T-cell (primary cell): ENCODE data around the gene ABL1. TPM values are rescaled to one million over a fixed set of nuclear protein-coding genes. Genes with fewer than 3 reads are reported as not detected.

ENCODE experiments used
- ATAC-seq, 4 experiments: fragments of 200-7000 bp in 3 of 4; fragments of 150-1000 bp in 1 of 4; cut with Tn5 transposase; replicated peaks in 1 of 4; 1 replicate in 3 of 4; 2 replicates in 1 of 4; pipeline ENCODE4 v1.10.0; 2021; ENCODE audit warnings: moderate library complexity in 3 of 4, mild to moderate bottlenecking in 2 of 4, moderate number of reproducible peaks in 1 of 4
- CTCF ChIA-PET, 2 donors: fragments of 300-600 bp; sonication (Branson Sonifier 250); formaldehyde crosslinking; loops; one replicate each; lab custom pipeline; 2022; ENCODE audit warnings: antibody characterized with exemption in 2 of 2; lab: Charles Lee
- POLR2A ChIA-PET, 2 donors: fragments of 300-600 bp; sonication (Branson Sonifier 250); formaldehyde crosslinking; loops; one replicate each; lab custom pipeline; 2022; ENCODE audit warnings: antibody characterized with exemption in 2 of 2; lab: Charles Lee
- DNase-seq, 35 experiments: peaks; one replicate each; pipeline versions ENCODE4 v3.0.0 to v3.0.0-alpha.2; 2013 to 2023
- H3K27ac ChIP-seq: one replicate; pipeline ENCODE4 v1.5.1; 2013; ENCODE audit warnings: low read length
- H3K27me3 ChIP-seq, 2 experiments: replicated peaks in 1 of 2; 1 replicate in 1 of 2; 2 replicates in 1 of 2; pipeline versions ENCODE4 v1.6.1 to v1.7.0; 2013; ENCODE audit warnings: low read length in 1 of 2, mixed read lengths in 1 of 2; ENCODE audit not compliant: control insufficient read depth in 2 of 2, insufficient read depth in 2 of 2; ENCODE audit errors: extremely low read depth in 1 of 2
- H3K36me3 ChIP-seq, 2 donors: 1 replicate in 1 of 2; 2 replicates in 1 of 2; pipeline versions ENCODE4 v1.6.1 to v1.7.0; 2013; ENCODE audit warnings: low read length in 1 of 2; ENCODE audit not compliant: control insufficient read depth in 2 of 2, insufficient read depth in 1 of 2; ENCODE audit errors: extremely low read depth in 1 of 2
- H3K4me1 ChIP-seq, 2 experiments: 1 replicate in 1 of 2; 2 replicates in 1 of 2; pipeline versions ENCODE4 v1.6.1 to v1.7.0; 2013; ENCODE audit warnings: low read length in 2 of 2, mixed read lengths in 1 of 2; ENCODE audit not compliant: insufficient read depth in 2 of 2, control insufficient read depth in 1 of 2; ENCODE audit errors: extremely low read depth in 1 of 2
- H3K4me3 ChIP-seq, 2 donors: 1 replicate in 1 of 2; 2 replicates in 1 of 2; pipeline versions ENCODE4 v1.5.1 to v1.7.0; 2013; ENCODE audit warnings: mild to moderate bottlenecking in 2 of 2, low read length in 1 of 2, moderate library complexity in 1 of 2; ENCODE audit not compliant: control insufficient read depth in 1 of 2; ENCODE audit errors: extremely low read depth in 1 of 2
- H3K9me3 ChIP-seq: 2 replicates; pipeline ENCODE4 v1.7.0; 2013
- H3K27ac Mint-ChIP-seq, 2 donors: one replicate each; pipeline ENCODE4 v1.8.0; 2020 to 2021; ENCODE audit warnings: mild to moderate bottlenecking in 2 of 2, mixed read lengths in 2 of 2
- H3K27me3 Mint-ChIP-seq, 2 donors: one replicate each; pipeline ENCODE4 v1.8.0; 2021 to 2022; ENCODE audit warnings: mixed read lengths in 2 of 2
- H3K36me3 Mint-ChIP-seq: one replicate; pipeline ENCODE4 v1.8.0; 2021; ENCODE audit warnings: mixed read lengths
- H3K4me1 Mint-ChIP-seq, 3 donors: one replicate each; pipeline ENCODE4 v1.8.0; 2020 to 2022; ENCODE audit warnings: mixed read lengths in 3 of 3, mild to moderate bottlenecking in 1 of 3
- H3K4me3 Mint-ChIP-seq, 3 donors: one replicate each; pipeline ENCODE4 v1.8.0; 2020 to 2022; ENCODE audit warnings: mild to moderate bottlenecking in 3 of 3, mixed read lengths in 3 of 3, moderate library complexity in 3 of 3
- H3K9me3 Mint-ChIP-seq, 3 donors: one replicate each; pipeline ENCODE4 v1.8.0; 2020 to 2022; ENCODE audit warnings: mixed read lengths in 3 of 3
- WGBS: methylation state at CpG from one replicate; pipeline ENCODE4 v1.1.5; 2013; ENCODE audit warnings: missing lambda C conversion rate; ENCODE audit not compliant: insufficient coverage; 5-methylcytosine and 5-hydroxymethylcytosine counted together
- total RNA-seq, 35 experiments: library from RNA in 6 of 35; stranded (reverse) in 6 of 35; fragments of 120-200 nt in 1 of 35; gene quantifications; one replicate each; pipeline versions ENCODE4 v1.2.1 to v1.2.4 and lab custom pipeline; 2013 to 2026

Gene ABL1
- total RNA-seq, 5 donors from 2014 or later (not counting 1 experiment from before 2014, with no cell fraction given) = 33.3 to 40.0 (median 37.7) TPM

DNA sequence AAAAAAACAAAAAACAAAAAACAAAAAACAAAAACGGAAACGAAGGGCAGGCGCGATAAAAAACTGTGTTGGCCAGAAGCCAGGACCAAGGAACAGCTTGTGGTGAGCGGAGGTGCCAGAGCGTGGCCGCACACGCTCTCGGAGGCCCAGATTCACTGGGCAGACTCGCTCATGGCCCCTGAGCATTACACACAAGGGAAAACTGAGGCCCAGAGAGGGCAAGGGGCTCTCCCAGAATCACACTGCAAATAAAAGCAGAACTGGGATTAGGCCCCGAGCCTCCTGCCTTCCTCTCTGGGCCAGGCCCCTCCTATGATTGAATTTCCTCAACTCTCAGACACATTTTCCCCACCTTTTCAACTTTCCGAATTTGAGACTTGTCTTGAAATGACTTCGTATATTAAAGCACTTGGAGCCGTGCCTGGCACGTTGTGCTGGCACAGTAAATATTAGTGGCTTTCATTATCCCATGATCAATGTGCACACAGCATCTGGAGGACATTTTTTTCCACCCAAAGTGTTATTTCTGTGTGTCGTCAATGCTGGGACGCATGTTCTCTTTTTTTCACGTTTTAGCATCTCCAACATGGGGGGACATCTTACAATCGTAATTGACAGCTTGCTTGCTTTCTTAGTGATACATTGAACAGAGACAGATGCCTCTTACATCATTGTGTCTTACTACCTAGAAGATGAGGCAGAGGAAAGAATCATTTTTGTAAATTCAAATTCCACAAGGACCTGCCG is 96.6 kb downstream of the ABL1 start:
- DNase-seq (no peak), ATAC-seq (no peak)
- Histone ChIP-seq H3K9me3 (no peaks in the 10 kb centered on the region), H3K27me3 (peaks cover 3 to 71% of the 10 kb centered on the region in 2 experiments), H3K4me3 (no peak overlapping the region), H3K27ac (no peak overlapping the region), H3K4me1 (no peaks in the 10 kb centered on the region), H3K36me3 (no peaks in the 10 kb centered on the region)
- Mint-ChIP-seq H3K4me3 (no peak overlapping the region), H3K9me3 (no peaks in the 10 kb centered on the region), H3K27ac (no peak overlapping the region), H3K27me3 (peaks cover 35 to 57% of the 10 kb centered on the region in 2 donors), H3K4me1 (peaks cover 0 to 2% (median under 1%) of the 10 kb centered on the region in 3 donors), H3K36me3 (no peaks in the 10 kb centered on the region)
- POLR2A ChIA-PET = no interaction called here
- CTCF ChIA-PET = no interaction called here
- 83% methylated on average over 16 of the region's 20 CpGs for WGBS

DNA sequence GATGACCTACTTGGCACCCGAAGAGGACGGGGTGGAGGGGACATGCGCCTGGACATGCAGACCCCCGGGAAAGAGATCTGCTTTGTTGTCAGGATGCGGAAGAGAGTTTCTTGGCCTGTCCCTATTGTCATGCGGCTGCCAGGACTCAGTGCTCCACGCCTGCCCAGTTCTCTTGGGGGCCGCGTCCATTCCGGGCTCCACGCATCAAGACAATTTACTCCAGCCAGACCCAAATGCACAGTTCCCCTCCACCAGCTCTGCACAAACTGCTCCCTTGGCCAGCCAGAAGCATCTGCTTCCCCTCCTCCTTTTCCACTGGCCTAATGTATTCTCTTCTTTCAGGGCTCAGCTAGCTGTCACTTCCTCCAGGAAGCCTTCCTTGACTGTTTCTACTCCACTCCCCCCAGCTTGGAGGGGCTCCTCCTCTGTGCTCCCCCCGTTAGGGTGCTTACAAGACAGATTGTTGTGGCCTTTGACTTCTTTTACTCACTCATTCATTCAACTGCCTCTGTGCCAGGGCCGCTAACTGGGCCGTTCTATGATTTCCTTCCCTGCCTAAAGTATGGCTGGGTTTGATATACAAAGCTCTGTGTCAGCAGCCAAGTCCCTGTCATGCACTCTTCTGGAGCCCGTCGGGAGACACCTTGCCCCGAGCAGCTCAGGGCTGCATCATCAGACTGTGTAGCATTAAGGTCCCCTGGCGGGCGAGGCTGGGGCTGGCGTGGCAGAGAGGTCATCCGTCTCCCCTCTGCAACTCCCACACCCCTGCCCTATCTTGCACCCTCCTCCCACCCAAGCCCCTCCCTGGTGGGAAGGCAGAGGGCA is 97.4 kb downstream of the ABL1 start:
- no peak overlapping the region for H3K27ac ChIP-seq
- DNase-seq (no peak), ATAC-seq (no peak)
- POLR2A ChIA-PET = no interaction called here
- no peaks in the 10 kb centered on the region for H3K36me3 ChIP-seq
- no peak overlapping the region for H3K4me3 ChIP-seq
- no peaks in the 10 kb centered on the region for H3K4me1 ChIP-seq
- no peaks in the 10 kb centered on the region for H3K9me3 ChIP-seq
- Mint-ChIP-seq H3K9me3 (no peaks in the 10 kb centered on the region), H3K4me1 (peaks cover 0 to 6% (median 2%) of the 10 kb centered on the region in 3 donors), H3K36me3 (no peaks in the 10 kb centered on the region), H3K27ac (no peak overlapping the region), H3K27me3 (peaks cover 43 to 65% of the 10 kb centered on the region in 2 donors), H3K4me3 (no peak overlapping the region)
- WGBS = 66% methylated on average over 17 of the region's 21 CpGs
- CTCF ChIA-PET = no interaction called here
- peaks cover 8 to 79% of the 10 kb centered on the region in 2 experiments for H3K27me3 ChIP-seq

DNA sequence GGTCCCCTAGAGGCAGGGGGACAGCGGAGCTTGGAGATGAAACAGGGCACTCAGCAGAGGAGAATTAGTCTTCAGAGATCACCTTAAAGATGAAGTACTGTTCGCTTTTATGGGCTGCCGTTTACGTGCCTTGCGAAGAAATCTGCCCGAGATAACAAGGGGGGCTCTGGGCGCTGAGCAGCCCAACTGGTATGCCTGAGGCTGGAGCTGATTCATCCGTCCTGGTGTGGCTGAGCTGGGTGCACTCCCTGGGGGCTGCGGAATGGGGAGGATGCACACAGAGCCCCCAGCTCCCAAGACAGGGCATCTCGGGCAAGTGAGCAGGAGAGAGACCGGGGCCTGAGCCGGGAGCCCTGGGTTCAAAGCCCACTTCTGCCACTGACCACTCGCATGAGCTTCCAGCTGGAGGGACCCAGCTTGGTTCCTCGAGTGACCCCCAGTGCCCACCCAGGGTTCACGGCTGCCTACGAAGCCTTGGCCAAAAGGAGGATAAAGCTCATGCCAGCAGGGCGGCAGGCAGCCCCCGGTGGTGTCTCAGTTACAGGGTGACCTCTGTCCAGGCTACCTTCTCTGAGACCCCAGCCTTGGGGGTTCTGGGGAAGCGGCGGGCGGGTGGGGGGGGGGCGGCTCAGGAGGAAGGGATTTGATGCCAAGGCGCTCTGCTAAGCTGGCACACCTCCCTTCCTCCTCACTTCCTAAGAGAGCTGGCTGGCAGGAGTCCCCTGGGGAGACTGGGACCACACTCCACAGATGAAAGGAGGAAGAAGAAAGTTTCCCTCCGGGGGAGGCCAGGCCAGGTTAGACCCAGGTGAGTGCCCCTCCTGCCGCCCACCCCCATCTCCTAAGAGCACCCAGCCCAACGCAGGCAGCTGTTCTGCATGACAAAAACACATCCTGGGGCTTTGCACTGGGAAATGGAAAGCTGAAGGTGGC is 98.3 kb downstream of the ABL1 start:
- ATAC-seq = no peak
- ChIA-PET POLR2A (no interaction called here), CTCF (no interaction called here)
- Histone ChIP-seq H3K9me3 (no peaks in the 10 kb centered on the region), H3K27ac (no peak overlapping the region), H3K36me3 (no peaks in the 10 kb centered on the region), H3K27me3 (peaks cover 10 to 81% of the 10 kb centered on the region in 2 experiments), H3K4me1 (no peaks in the 10 kb centered on the region), H3K4me3 (no peak overlapping the region)
- Mint-ChIP-seq H3K27ac (no peak overlapping the region), H3K27me3 (peaks cover 43 to 67% of the 10 kb centered on the region in 2 donors), H3K4me1 (peaks cover 0 to 10% (median 4%) of the 10 kb centered on the region in 3 donors), H3K4me3 (no peak overlapping the region), H3K9me3 (no peaks in the 10 kb centered on the region), H3K36me3 (no peaks in the 10 kb centered on the region)
- 31% methylated on average over 17 of the region's 26 CpGs for WGBS
- no peak for DNase-seq

DNA sequence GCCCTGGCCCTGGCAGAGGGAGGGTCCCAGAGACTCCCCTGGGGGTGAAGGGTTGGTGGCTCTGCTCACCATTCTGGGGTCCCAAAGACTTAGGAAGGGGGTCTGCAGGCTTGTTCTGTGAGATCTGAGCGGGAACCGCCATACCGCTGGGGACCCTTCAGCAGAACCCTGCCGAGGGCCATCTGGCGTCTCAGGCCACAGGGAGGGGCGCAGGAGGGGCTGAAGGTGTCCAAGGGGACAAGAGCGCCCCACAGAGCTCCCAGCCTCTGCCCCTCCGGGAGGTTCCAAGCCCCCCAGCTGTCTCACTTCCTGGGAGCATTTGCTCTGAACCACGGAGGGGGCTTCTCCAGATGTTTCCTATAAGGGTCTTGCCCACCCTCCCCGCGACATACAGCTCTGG is 99.2 kb downstream of the ABL1 start:
- Histone ChIP-seq H3K4me3 (no peak overlapping the region), H3K4me1 (peaks cover 0 to 2% of the 10 kb centered on the region in 2 experiments), H3K36me3 (no peaks in the 10 kb centered on the region), H3K9me3 (no peaks in the 10 kb centered on the region), H3K27me3 (peaks cover 10 to 75% of the 10 kb centered on the region in 2 experiments), H3K27ac (no peak overlapping the region)
- H3K4me1 Mint-ChIP-seq = peaks cover 0 to 12% (median 4%) of the 10 kb centered on the region in 3 donors
- ATAC-seq = no peak
- POLR2A ChIA-PET = no interaction called here
- CTCF ChIA-PET = no interaction called here
- no peaks in the 10 kb centered on the region for H3K9me3 Mint-ChIP-seq
- H3K4me3 Mint-ChIP-seq = no peak overlapping the region
- 68% methylated on average over 11 of the region's 11 CpGs for WGBS
- peaks cover 43 to 69% of the 10 kb centered on the region in 2 donors for H3K27me3 Mint-ChIP-seq
- H3K27ac Mint-ChIP-seq = no peak overlapping the region
- no peak for DNase-seq
- H3K36me3 Mint-ChIP-seq = no peaks in the 10 kb centered on the region

DNA sequence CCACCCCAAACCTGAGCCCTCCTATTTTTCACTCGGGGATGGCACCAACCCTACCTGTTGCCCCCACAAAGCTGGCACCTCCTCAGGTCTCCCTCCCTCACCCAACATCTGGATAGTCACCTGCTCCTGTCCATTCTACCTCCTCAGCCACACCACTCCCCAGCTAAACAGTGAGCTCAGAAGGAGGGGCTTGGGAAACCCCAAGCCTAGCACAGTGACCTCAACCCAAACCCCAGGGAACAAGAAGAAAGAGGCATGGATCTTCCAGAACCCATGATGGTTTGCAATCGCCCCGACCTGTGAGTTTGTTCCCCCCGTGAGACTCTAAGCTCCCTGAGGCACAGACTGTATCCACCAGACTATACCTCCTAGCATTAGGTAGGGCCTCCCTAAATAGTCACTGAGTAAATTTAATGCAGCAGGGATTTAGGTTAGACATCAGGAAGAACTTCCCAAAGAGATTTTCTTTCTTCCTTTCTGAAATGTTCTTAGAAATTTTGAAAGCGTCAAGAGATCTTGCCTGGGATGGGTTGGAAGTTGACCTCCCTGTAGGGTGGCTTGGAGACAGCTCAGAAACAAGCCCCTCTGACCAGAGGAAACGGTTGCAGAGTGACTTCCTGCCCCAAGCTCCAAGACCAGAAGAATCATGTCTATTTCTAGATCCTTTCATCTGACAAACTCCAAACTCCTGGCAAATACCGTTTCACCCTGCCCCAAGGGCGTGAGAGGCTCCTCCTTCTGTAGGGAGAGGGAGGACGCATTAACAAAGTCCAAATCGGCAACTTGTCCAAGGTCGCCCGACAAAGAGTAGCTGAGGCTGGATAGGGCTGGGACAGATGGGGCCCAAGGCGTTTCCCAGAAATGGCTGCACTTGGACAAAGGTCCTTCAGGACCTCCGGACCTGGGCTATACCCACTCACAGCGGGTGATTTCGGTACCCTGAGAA is 99.9 kb downstream of the ABL1 start:
- no peaks in the 10 kb centered on the region for H3K9me3 Mint-ChIP-seq
- peaks cover 0 to 12% (median 4%) of the 10 kb centered on the region in 3 donors for H3K4me1 Mint-ChIP-seq
- no peaks in the 10 kb centered on the region for H3K9me3 ChIP-seq
- H3K27ac Mint-ChIP-seq = no peak overlapping the region
- peaks cover 10 to 78% of the 10 kb centered on the region in 2 experiments for H3K27me3 ChIP-seq
- ChIA-PET POLR2A (no interaction called here), CTCF (no interaction called here)
- no peak overlapping the region for H3K27ac ChIP-seq
- ATAC-seq (no peak), DNase-seq (no peak)
- WGBS = 60% methylated on average over 9 of the region's 16 CpGs
- no peak overlapping the region for H3K4me3 ChIP-seq
- peaks cover 41 to 67% of the 10 kb centered on the region in 2 donors for H3K27me3 Mint-ChIP-seq
- H3K36me3 Mint-ChIP-seq = no peaks in the 10 kb centered on the region
- peaks cover 0 to 2% of the 10 kb centered on the region in 2 experiments for H3K4me1 ChIP-seq
- no peak overlapping the region for H3K4me3 Mint-ChIP-seq
- no peaks in the 10 kb centered on the region for H3K36me3 ChIP-seq
